ENCODE results near the gene PAM. TPM values are rescaled to one million over a fixed set of nuclear protein-coding genes. Genes with fewer than 3 reads are reported as not detected.
A peak's percentile ranks its signal among the peaks of the same experiment; 100 is the strongest.

PAM gene
- polyA plus RNA-seq, 1 donor from 2014 or later = 363 TPM

- Histone ChIP-seq H3K27me3 (ENCODE audit: insufficient read depth, low read depth, low read length) (no peaks in the 10 kb centered on the region), H3K9ac (ENCODE audit: low read length) (no peak overlapping the region), H3F3A (ENCODE audit: insufficient read depth, low read length, poor library complexity, severe bottlenecking) (no peaks in the 10 kb centered on the region), H2AFZ (ENCODE audit: low read depth, low read length) (no peak overlapping the region), H3K36me3 (ENCODE audit: insufficient read depth, low read length) (no peaks in the 10 kb centered on the region), H3K9me3 (ENCODE audit: low read length) (no peaks in the 10 kb centered on the region), H3K4me2 (ENCODE audit: low read length) (no peak overlapping the region), H3K4me3 (ENCODE audit: low read length) (no peak overlapping the region), H3K27ac (ENCODE audit: low read length) (no peak overlapping the region), H3K9me2 (ENCODE audit: insufficient read depth, low read length) (no peaks in the 10 kb centered on the region), H3K79me2 (replicated peaks; ENCODE audit: insufficient read depth, low read length) (peaks cover 2% of the 10 kb centered on the region), H4K20me1 (ENCODE audit: insufficient read depth) (no peaks in the 10 kb centered on the region)
- TF ChIP-seq EP300 (conservative IDR thresholded peaks at IDR 0.05; ENCODE audit: poor library complexity, severe bottlenecking) (peak; percentile 26), RAD21 (conservative IDR thresholded peaks at IDR 0.05) (no peak)
Observed at GRCh38 chr5:102858808-102859207, 103.7 kb downstream of the PAM start.

- Histone ChIP-seq H3K4me3 (ENCODE audit: low read length) (no peak overlapping the region), H3K9ac (ENCODE audit: low read length) (no peak overlapping the region), H3K36me3 (ENCODE audit: insufficient read depth, low read length) (no peaks in the 10 kb centered on the region), H3K27me3 (ENCODE audit: insufficient read depth, low read depth, low read length) (no peaks in the 10 kb centered on the region), H3K27ac (ENCODE audit: low read length) (no peak overlapping the region), H4K20me1 (ENCODE audit: insufficient read depth) (no peaks in the 10 kb centered on the region), H2AFZ (ENCODE audit: low read depth, low read length) (no peak overlapping the region), H3K9me3 (ENCODE audit: low read length) (no peaks in the 10 kb centered on the region), H3K4me2 (ENCODE audit: low read length) (no peak overlapping the region), H3F3A (ENCODE audit: insufficient read depth, low read length, poor library complexity, severe bottlenecking) (no peaks in the 10 kb centered on the region), H3K79me2 (replicated peaks; ENCODE audit: insufficient read depth, low read length) (peaks cover 5% of the 10 kb centered on the region), H3K9me2 (ENCODE audit: insufficient read depth, low read length) (no peaks in the 10 kb centered on the region)
- TF ChIP-seq RAD21 (conservative IDR thresholded peaks at IDR 0.05) (no peak), EZH2 (IDR thresholded peaks at IDR 0.05; ENCODE audit: borderline replicate concordance, insufficient read depth, low read length, poor library complexity, severe bottlenecking) (no peak), POLR2AphosphoS5 (IDR thresholded peaks at IDR 0.05) (no peak), TAF1 (IDR thresholded peaks at IDR 0.05; ENCODE audit: low read depth) (no peak), MXI1 (conservative IDR thresholded peaks at IDR 0.05; ENCODE audit: poor library complexity, severe bottlenecking) (no peak), REST (IDR thresholded peaks at IDR 0.05; ENCODE audit: borderline replicate concordance) (no peak), SMC3 (conservative IDR thresholded peaks at IDR 0.05; ENCODE audit: poor library complexity) (no peak), EP300 (conservative IDR thresholded peaks at IDR 0.05; ENCODE audit: poor library complexity, severe bottlenecking) (no peak)
- TF ChIP-seq, protein P1, sequence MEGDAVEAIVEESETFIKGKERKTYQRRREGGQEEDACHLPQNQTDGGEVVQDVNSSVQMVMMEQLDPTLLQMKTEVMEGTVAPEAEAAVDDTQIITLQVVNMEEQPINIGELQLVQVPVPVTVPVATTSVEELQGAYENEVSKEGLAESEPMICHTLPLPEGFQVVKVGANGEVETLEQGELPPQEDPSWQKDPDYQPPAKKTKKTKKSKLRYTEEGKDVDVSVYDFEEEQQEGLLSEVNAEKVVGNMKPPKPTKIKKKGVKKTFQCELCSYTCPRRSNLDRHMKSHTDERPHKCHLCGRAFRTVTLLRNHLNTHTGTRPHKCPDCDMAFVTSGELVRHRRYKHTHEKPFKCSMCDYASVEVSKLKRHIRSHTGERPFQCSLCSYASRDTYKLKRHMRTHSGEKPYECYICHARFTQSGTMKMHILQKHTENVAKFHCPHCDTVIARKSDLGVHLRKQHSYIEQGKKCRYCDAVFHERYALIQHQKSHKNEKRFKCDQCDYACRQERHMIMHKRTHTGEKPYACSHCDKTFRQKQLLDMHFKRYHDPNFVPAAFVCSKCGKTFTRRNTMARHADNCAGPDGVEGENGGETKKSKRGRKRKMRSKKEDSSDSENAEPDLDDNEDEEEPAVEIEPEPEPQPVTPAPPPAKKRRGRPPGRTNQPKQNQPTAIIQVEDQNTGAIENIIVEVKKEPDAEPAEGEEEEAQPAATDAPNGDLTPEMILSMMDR (IDR thresholded peaks at IDR 0.05; ENCODE audit: poor library complexity, severe bottlenecking) = no peak
Observed at GRCh38 chr5:102860035-102860434, 104.9 kb downstream of the PAM start.

- no peak overlapping the region for H3K27ac ChIP-seq (ENCODE audit: low read length)
- H3K9ac ChIP-seq (ENCODE audit: low read length) = no peak overlapping the region
- H3K27me3 ChIP-seq (ENCODE audit: insufficient read depth, low read depth, low read length) = no peaks in the 10 kb centered on the region
- no peaks in the 10 kb centered on the region for H4K20me1 ChIP-seq (ENCODE audit: insufficient read depth)
- H3F3A ChIP-seq (ENCODE audit: insufficient read depth, low read length, poor library complexity, severe bottlenecking) = no peaks in the 10 kb centered on the region
- peaks cover 16% of the 10 kb centered on the region for H3K79me2 ChIP-seq (replicated peaks; ENCODE audit: insufficient read depth, low read length)
- no peak overlapping the region for H3K4me3 ChIP-seq (ENCODE audit: low read length)
- H3K4me2 ChIP-seq (ENCODE audit: low read length) = no peak overlapping the region
- TF ChIP-seq RAD21 (conservative IDR thresholded peaks at IDR 0.05) (no peak), EZH2 (IDR thresholded peaks at IDR 0.05; ENCODE audit: borderline replicate concordance, insufficient read depth, low read length, poor library complexity, severe bottlenecking) (no peak), TAF1 (IDR thresholded peaks at IDR 0.05; ENCODE audit: low read depth) (no peak), SMC3 (conservative IDR thresholded peaks at IDR 0.05; ENCODE audit: poor library complexity) (no peak), POLR2AphosphoS5 (IDR thresholded peaks at IDR 0.05) (no peak), EP300 (conservative IDR thresholded peaks at IDR 0.05; ENCODE audit: poor library complexity, severe bottlenecking) (no peak), MXI1 (conservative IDR thresholded peaks at IDR 0.05; ENCODE audit: poor library complexity, severe bottlenecking) (no peak), REST (IDR thresholded peaks at IDR 0.05; ENCODE audit: borderline replicate concordance) (no peak)
- TF ChIP-seq, protein P1 (IDR thresholded peaks at IDR 0.05; ENCODE audit: poor library complexity, severe bottlenecking) = no peak
- no peak overlapping the region for H2AFZ ChIP-seq (ENCODE audit: low read depth, low read length)
- H3K9me3 ChIP-seq (ENCODE audit: low read length) = no peaks in the 10 kb centered on the region
- no peaks in the 10 kb centered on the region for H3K9me2 ChIP-seq (ENCODE audit: insufficient read depth, low read length)
- no peaks in the 10 kb centered on the region for H3K36me3 ChIP-seq (ENCODE audit: insufficient read depth, low read length)
Observed at GRCh38 chr5:102863058-102863457, 108.0 kb downstream of the PAM start.

Measured in neural cell (in vitro differentiated cells).